ENCODE measurements around the gene NIF3L1. TPM values are rescaled to one million over a fixed set of nuclear protein-coding genes. Genes with fewer than 3 reads are reported as not detected.

The NIF3L1 gene
- total RNA-seq, 2 donors from 2014 or later = 7.3 to 7.6 TPM

Small RNA genes lying within 50 kb of the gene (small RNA-seq; reads per million reads assigned to genes)
- gene RF00019 = not detected
- gene RNA5SP115 = not detected
- gene RNU6-312P = not detected
- gene RNU6-762P = not detected

Other genes with a start within 250 kb of the NIF3L1 start
- gene BZW1, start 77.5 kb upstream of the NIF3L1 start, total RNA-seq = 10 to 100 TPM; 45.4 to 88.3 TPM
- 100 to 1,000 TPM; 143 to 151 TPM for gene CLK1, start 24.7 kb upstream of the NIF3L1 start, total RNA-seq
- gene PPIL3, start 294 bp upstream of the NIF3L1 start, total RNA-seq = 1 to 10 TPM; 6.9 to 7.0 TPM
- gene ORC2, start 74.3 kb downstream of the NIF3L1 start, total RNA-seq = 10 to 100 TPM in 1 of 2 donors, 1 to 10 TPM in 1; 9.2 to 17.1 TPM
- 10 to 100 TPM in 1 of 2 donors, 1 to 10 TPM in 1; 9.3 to 24.7 TPM for gene HYCC2, start 182.3 kb downstream of the NIF3L1 start, total RNA-seq
- 10 to 100 TPM; 19.8 to 31.1 TPM for gene NDUFB3, start 182.6 kb downstream of the NIF3L1 start, total RNA-seq
- gene CFLAR, start 226.8 kb downstream of the NIF3L1 start, total RNA-seq = 100 to 1,000 TPM in 1 of 2 donors, 10 to 100 TPM in 1; 83.3 to 113 TPM